HL-60/S4 treated with phorbol 12-myristate 13-acetate at 8.2 ng/mL for 4 days and 3 days (cell line): Measurements from ENCODE around the gene PKD2L1.
"Not testable (repeated sequence)": the region's sequence is repeated elsewhere in the genome, so short reads cannot be mapped to it uniquely, and the experiment has no call there.

Source experiments
- in situ Hi-C: fragments of 300-500 bp; cut with MboI; formaldehyde crosslinking; loops from 2 replicates; pipeline ENCODE4 v1.15.0; 2022; ENCODE audit warnings: low sequenced_read_pairs

The PKD2L1 gene

DNA sequence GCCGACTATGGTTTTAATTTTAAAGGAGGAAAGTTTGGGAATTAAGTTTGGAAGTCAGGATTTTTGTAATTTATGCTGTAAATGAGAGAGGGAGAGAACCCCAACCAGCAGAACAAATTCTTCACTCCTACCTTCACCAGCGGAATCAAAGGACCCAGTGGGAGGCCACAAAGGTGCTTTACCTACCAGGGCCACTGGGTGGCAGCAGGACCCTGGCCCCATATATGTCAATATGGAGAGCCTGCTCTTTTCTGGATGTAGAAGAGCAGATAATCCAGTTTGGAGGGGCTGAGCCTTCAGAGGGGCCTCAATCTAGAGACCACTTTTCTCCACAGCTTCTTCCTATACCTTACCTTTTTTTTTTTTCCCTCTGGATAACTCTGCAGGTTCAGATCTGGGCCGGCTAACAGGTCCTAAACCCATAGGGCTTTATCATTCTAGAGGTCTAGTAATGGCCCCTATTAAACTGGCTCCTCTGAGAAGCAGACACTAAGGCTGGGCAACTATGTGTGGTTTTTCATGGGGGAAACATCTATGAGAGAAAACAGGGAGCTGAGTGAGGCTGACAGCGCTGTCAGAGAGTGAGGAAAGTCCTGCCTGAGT is 8.5 kb upstream of the PKD2L1 start:
- in situ Hi-C loops = no loop called here

- in situ Hi-C loops = no loop called here
Observed at GRCh38 chr10:100334762-100335161, 4.7 kb upstream of the PKD2L1 start.

GRCh38 chr10:100333661-100334440 is 3.8 kb upstream of the PKD2L1 start:
- in situ Hi-C loops = no loop called here

DNA sequence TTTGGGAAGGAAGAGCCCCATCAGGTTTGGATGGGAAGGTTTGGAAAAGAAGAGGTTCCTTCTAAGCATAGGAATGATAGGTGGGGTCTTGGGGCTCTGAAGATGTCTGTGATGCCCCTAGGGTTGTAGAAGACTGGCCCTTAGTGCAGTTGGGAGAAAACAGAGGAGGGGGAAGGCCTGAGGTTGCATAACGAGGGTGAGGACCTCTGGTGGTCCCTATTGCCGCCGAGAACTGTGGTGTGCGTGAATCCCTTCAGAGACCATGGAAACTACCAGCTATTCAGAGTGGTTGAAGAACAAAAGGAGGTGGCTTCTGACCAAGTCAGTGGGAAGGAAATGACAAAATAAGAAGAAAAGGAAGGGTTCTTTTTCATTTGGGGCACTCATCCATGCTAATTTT is 3.1 kb upstream of the PKD2L1 start:
- in situ Hi-C loops = no loop called here

GRCh38 chr10:100328198-100328597 is 1.8 kb downstream of the PKD2L1 start:
- in situ Hi-C loops = no loop called here

GRCh38 chr10:100327718-100328009 is 2.4 kb downstream of the PKD2L1 start:
- in situ Hi-C loops = no loop called here

- in situ Hi-C loops = no loop called here
Observed at GRCh38 chr10:100327007-100327717, 2.9 kb downstream of the PKD2L1 start.

- in situ Hi-C loops = no loop called here
Observed at GRCh38 chr10:100325158-100325557, 4.9 kb downstream of the PKD2L1 start.

GRCh38 chr10:100319707-100320402 is 10.2 kb downstream of the PKD2L1 start:
- in situ Hi-C loops = no loop called here

DNA sequence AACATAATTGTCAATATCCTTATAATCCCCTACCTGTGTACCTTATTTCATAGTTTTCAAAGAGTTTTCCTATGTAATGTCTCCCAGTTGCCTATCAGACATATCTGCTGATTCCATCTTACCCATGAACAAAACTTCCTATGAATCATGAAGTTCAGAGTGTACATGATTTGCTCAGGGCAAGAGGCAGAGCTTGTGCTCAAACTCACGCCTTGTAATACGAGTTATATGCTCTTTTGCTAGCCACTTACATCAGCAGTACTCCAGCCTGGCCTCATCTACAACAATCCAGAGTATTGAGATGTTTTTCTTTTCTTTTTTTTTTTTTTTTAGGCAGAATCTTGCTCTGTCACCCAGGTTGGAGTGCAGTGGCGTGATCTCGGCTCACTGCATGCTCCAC is 11.8 kb downstream of the PKD2L1 start:
- in situ Hi-C loops = no loop called here

GRCh38 chr10:100315615-100316014 is 14.4 kb downstream of the PKD2L1 start:
- in situ Hi-C loops = no loop called here

GRCh38 chr10:100311298-100311697 is 18.7 kb downstream of the PKD2L1 start:
- in situ Hi-C loops = no loop called here

DNA sequence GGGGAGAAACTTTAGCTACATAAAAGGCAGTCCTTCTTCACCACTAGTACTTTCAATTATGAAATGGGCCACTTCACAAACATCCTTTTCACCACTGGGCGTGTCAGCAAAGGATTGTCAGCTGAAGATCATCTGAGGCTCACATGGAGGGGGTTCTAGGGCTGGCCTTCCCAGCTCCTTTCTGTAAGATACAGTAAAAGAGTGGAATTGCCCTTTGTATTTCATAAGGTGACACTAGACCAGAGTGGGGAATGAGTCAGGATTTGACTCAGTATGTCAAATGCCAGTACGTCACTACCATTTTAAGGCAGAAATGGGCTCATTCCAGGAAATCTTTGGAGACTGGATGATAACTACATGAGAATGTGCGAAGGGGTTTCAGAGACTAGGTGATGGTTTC is 22.3 kb downstream of the PKD2L1 start:
- in situ Hi-C loops = no loop called here

GRCh38 chr10:100306861-100307260 is 23.2 kb downstream of the PKD2L1 start:
- in situ Hi-C loops = no loop called here

DNA sequence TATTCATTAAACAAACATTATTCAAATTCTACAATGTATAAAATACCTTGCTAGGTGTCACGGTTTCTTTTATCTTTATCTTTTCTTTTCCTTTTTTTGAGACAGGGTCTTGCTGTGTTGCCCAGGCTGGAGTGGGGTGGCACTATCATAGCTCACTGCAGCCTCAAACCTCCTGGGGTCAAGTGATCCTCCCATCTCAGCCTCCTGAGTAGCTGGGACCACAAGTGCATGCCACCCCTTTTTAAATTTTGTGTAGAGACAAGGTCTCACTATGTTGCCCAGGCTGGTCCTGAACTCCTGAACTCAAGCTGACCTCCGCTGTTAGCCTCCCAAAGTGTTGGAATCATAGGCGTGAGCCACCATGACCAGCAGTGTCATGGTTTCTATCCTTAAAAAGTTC is 25.6 kb downstream of the PKD2L1 start:
- in situ Hi-C loops = no loop called here

GRCh38 chr10:100303724-100304319 is 26.2 kb downstream of the PKD2L1 start:
- in situ Hi-C loops = no loop called here

DNA sequence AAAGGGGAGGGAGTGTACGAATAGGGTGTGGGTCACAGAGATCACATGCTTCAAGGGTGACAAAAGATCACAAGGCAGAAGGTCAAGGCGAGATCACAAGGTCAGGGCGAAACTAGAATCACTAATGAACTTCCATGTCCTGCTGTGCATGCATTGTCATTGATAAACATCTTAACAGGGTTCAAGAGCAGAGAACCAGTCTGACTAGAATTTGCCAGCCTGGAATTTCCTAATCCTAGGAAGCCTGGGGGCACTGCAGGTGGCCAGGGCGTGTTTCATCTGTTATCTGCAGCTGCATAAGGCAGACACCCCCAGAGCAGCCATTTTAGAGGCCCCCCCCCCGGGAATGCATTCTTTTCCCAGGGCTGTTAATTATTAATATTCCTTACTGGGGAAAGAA is 28.9 kb downstream of the PKD2L1 start:
- in situ Hi-C loops = not testable (repeated sequence)

DNA sequence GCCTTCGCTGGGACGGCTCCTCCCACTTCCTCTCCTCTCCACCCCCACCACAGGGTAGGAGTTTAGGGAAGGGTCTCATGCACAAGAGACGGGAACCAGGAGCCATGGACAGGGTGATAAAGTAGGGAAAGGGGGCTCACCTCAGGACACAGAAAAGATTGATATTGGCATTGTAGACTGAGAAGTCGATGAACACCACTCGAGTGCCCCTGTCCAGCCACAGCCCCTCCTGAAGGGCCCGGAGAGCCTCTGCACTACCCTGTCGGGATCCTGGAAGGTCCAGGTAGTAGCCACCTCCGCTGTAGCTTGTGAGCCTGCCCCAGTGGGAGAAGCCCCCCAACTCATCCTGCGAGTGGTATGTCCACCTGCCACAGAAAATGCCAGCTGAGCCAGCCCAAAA is 32.8 kb downstream of the PKD2L1 start:
- in situ Hi-C loops = no loop called here

GRCh38 chr10:100293066-100293465 is 37.0 kb downstream of the PKD2L1 start:
- in situ Hi-C loops = no loop called here

DNA sequence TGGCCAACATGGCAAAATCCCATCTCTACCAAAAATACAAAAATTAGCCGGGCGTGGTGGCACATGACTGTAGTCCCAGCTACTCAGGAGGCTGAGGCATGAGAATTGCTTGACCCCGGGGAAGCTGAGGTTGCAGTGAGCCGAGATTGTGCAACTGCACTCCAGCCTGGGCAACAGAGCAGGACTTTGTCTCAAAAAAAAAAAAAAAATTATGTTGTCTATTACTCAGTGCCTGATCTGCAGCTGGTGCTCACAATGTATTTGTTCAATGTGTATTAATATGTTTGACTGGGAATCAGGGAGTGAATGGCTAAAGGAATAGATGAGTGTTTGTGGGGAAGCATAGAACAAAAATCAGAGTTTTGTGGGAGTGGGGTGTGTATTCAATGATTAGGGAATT is 37.7 kb downstream of the PKD2L1 start:
- in situ Hi-C loops = not testable (repeated sequence)

DNA sequence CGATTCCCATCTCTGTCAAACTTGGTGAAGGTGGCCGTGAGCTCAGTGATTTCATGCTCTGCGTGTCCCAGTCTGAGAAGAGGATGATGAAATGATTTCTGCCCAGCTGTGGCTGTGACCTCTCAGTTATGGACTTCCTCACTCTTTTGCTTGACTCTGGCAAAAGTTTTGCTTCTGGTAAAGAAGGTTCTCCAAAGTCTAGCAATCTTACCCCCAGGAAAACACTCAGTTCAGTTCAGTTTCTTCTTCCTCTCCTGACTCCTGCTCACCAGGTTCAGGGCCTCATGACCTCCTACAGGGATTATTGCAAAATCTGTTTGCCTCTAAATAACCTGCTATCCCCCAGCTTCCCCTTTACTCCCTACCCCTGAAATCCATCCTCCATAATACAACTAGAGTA is 38.7 kb downstream of the PKD2L1 start:
- in situ Hi-C loops = no loop called here
